ENCODE results near the gene S100A10.
A peak's percentile ranks its signal among the peaks of the same experiment; 100 is the strongest.

The S100A10 gene

DNA sequence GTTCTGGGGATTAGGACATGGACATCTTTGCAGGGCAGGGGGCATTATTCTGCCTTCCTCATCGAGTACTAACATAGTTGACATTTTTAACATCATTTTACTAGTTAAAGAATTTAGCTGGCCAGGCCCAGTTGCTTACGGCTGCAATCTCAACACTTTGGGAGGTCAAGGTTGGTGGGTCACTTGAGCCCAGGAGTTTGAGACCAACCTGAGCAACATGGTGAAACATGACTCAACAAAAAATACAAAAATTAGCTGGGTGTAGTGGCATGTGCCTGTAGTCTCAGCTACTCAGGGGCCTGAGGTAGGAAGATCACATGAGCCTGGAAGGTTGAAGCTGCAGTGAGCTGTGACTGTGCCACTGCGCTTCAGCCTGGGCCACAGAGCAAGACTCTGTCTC is 54.5 kb downstream of the S100A10 start:
- no peak for DNase-seq (ENCODE audit: low read depth in 1 of 2, low spot score in 1 of 2)

DNA sequence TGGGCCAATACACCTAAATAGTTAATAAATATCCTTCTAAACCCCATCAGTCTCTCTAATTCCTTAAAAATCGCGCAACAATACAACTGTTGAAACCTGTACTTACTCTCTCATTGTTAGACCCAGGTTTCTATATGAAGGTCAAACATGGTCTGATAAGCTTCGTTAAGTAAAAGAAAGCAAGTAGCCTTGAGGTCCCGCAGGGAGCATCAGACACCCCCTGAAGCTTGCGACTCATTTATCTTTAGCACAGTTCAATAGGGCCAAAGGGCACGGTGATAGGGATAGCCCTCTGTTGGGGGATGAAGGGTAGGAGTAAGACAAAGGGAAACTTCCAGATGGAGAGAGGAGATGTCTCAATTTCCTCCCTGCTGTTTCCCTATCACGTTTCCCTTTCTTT is 57.0 kb downstream of the S100A10 start:
- DNase-seq (ENCODE audit: low read depth in 1 of 2, low spot score in 1 of 2) = no peak

DNA sequence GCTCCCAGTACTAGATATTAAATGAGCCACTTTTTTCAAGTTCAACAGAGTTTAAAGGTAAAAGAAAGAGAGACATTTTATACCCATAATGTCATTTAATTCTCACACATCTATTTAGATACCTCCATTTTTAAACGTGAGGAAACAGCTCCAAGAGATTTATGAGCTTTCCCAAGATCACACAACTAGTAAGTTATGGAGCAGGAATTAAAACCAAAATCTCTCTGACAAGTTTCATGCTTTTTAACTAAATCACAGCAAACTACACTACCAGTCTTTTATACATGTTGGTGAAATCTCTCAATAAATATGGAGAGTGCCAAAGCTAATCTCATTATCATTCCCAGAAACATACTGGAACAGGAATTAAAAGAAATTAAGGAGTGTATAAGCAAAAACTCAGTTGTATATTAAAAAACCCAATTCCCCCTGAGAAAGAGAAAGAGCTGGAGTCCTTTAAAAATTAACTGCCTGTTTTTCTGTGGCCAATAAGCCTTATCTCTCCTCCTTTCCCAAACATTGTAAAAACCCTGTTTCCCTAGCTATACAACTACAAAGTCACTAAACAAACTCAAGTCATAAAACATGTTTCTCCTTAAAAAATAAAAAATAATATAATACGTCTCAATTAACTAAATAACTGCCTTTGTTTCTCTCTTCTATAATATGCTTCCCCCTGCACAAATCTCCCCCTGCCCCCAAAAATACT is 57.6 kb downstream of the S100A10 start:
- no peak for DNase-seq (ENCODE audit: low read depth in 1 of 2, low spot score in 1 of 2)

DNA sequence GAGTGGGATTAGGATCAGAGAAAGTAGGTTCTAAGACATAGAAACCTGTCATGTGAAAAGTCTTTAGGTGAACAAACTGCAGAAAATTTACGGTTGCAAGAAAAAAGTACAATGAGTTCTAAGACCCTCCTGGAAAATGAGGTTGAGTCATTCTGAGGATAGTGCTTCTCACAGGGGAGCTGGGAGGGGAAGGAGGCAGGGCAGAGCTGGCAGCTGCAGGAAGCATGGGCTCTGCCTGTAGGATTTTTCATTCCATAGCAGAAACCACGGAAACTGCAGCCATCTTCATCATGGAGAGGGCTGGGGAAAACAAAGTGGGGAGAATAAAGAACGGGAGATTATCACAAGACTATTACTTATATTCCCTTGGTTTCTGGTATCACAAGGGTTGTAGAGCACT is 58.5 kb downstream of the S100A10 start:
- DNase-seq (ENCODE audit: low read depth in 1 of 2, low spot score in 1 of 2) = no peak

DNA sequence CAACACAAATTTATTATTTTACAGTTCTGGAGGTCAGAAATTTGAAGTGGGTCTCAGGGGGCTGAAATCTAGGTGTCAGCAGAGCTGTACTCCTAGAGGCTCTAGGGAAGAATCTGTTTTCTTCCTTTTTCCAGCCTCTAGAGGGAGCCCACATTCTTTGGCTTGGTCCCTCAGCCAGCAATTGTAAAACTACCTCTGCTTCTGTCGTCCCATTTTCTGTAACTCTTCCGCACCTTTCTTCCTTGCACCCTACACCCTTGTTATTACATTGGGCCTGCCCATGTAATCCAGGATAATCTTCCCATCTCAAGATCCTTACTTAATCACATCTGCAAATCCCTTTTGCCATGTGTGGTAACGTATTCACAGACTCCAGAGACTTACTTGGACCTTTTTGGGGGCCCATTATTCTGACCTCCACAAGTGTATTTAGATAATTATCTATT is 59.6 kb downstream of the S100A10 start:
- peak in 1 of 2 donors; percentile 19 for DNase-seq (ENCODE audit: low read depth in 1 of 2, low spot score in 1 of 2)
